CD4-positive, alpha-beta T cell treated with Interleukin-6 at 100 ng/mL for 8 hours (primary cell): ENCODE data around the gene PDLIM7.
"Not testable (repeated sequence)": the region's sequence is repeated elsewhere in the genome, so short reads cannot be mapped to it uniquely, and the experiment has no call there.

Source experiments
- DNase-seq: peaks from one replicate; pipeline ENCODE4 v3.0.0-alpha.2; 2020; ENCODE audit warnings: mixed read lengths, low spot score

Gene PDLIM7

DNA sequence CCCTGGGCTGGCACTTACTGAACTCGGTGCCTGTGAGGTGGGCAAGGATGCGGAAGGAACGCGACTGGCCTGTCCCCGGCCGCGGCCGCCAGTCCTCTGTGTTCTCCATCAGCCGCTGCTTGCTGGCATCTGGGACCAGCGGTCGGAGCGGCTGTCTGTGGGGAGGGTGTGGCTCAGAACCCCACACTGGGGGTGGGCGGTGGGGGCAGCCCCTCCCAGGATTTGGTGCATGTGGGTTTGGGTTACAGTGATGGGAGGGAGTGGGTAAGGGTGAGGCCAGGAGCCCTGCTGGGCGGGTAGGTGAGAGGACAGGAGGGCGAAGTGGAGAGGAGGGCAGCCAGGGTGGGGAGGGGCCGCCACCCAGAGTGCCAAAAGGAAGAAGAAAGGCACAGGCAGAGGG, 6.4 kb downstream of the PDLIM7 start:
- no peak for DNase-seq

DNA sequence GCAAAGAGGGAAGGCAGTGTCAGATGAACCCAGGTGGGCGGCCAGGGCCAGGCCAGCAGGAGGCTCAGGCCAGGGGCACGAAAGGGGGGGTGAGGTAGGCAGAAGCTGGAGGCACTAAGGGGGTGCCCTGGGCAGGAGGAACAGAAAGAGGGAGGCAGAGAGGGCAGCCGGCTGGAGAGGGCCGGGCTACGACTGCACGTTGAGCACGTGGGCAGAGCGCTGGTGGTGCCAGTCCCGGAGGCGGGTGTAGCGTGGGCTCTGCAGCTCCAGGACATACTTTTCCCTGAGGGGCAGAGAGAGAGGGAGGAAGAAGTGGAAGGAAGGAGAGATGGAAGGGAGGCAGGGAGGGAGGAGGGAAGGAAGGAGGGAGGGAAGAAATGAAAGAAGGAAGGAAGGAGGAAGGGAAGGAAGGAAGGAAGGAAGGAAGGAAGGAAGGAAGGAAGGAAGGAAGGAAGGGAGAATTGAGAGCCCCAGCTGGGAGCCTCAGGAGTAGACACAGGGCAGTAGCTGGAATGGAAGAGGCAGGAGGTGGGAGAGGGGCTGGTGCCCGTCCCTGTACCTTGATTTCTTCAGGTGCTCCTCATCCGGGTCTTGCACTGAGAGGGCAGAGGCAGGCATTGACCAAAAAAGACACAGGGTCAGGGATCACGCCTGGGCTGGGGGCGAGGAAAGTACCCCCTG, 7.0 kb downstream of the PDLIM7 start:
- DNase-seq: no peak

GRCh38 chr5:177489119-177489716, 8.2 kb downstream of the PDLIM7 start:
- DNase-seq: no peak

GRCh38 chr5:177487975-177488374, 9.4 kb downstream of the PDLIM7 start:
- DNase-seq: no peak

GRCh38 chr5:177487144-177487543, 10.3 kb downstream of the PDLIM7 start:
- DNase-seq: no peak

GRCh38 chr5:177486256-177486655, 11.1 kb downstream of the PDLIM7 start:
- DNase-seq: no peak

DNA sequence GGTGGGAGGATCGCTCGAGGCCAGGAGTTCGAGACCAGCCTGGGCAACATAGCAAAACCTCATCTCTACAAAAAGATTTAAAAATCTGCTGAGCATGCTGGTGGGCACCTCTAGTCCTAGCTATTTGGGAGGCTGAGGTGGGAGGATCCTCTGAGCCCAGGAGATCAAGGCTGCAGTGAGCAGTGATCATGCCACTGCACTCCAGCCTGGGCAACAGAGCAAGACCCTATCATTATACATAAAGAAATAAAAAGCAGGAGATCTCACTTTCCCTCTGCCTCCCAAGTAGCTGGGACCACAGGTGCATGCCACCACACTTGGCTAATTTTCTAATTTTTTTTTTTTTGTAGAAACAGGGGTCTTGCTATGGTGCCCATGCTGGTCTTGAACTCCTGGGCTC, 11.7 kb downstream of the PDLIM7 start:
- not testable (repeated sequence) for DNase-seq

DNA sequence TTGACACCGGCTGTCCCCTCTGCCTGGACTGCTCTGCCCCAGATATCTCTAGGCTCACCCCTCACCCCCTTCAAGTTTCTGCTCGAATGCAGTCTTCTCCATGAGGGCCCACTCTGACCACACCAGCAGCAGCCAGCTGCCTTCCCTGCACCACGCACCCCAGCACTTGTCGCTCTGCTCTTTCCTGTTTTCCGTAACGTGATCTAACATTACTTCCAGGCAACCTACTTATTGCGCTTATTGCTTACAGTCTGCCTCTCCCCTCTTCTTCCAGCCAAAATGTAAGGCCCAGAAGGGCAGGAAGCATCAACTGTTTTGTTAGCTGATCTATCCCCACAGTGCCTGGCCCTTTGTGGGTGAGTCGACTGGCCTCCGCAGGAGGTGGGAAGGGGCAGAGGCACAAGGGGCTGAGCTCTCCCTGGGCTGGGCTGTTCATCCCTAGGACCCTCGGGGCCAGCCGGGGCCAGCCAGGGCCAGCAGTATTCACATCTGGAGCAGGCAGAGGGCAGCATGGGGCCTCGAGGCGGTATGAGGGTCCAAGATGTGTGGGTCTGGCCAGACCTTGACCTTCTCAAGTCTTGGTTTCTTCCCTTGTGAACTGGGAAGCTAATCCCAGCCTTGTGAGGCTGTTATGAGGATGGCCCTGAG, 12.4 kb downstream of the PDLIM7 start:
- no peak for DNase-seq

GRCh38 chr5:177483994-177484901, 13.2 kb downstream of the PDLIM7 start:
- DNase-seq: no peak

- no peak for DNase-seq
Observed at GRCh38 chr5:177483042-177483441, 14.4 kb downstream of the PDLIM7 start.

DNA sequence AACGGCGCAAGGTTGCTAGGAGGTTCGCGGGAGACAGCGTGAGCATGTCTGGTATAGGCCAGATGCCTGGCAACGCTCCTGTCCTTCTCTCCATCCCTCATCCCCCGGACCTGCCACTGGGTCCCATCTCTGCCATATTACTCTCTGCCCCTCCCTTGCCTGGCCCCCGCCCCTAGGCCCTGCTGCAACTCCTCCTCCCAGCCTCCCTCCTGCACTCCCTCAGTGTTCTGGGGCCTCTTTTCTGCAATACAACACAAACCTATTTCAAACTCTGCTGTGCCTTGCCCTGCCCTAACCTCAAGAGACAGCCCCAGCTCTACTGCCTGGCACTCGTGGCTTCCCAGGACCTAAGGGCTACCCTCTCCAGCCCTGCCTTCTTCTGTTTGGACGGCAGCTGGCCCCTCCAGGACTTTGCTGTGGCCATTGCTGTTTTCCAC, 15.0 kb downstream of the PDLIM7 start:
- DNase-seq: no peak

- DNase-seq: no peak
Observed at GRCh38 chr5:177479774-177480173, 17.6 kb downstream of the PDLIM7 start.

- DNase-seq: peak; percentile 25
Observed at GRCh38 chr5:177478711-177479646, 18.4 kb downstream of the PDLIM7 start.

- DNase-seq: no peak
Observed at GRCh38 chr5:177477701-177478477, 19.5 kb downstream of the PDLIM7 start.

DNA sequence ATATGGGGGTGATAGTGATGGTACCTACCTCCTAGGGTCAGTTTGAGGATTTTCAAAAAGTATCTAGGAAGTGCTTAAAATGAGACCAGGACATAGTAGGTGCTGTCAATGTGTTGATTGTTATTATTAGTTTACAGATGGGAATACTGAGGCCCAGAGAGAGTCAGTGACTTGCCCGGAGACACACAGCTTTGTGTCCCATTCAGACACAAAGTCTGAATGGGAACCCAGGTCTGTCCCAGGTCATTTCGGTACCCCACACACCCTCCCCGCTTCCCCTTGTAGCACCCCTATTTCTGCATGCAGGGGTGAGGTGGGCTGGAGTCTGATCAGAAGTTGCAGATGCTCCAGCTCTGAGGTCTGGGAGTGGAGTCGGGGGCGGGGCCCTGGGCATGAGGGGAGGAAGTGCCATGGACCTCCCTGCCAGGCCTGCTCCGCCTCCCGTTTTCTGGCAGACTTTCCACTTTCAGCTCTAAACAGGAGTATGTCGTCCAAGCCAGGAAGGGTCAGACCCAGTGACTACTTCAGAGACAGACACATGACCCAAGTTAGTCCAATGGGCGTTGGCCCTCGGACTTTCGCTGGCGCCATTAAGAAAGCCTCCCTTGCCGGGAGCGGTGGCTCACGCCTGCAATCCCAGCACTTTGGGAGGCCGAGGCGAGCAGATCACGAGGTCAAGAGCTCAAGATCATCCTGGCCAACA, 20.7 kb downstream of the PDLIM7 start:
- no peak for DNase-seq

DNA sequence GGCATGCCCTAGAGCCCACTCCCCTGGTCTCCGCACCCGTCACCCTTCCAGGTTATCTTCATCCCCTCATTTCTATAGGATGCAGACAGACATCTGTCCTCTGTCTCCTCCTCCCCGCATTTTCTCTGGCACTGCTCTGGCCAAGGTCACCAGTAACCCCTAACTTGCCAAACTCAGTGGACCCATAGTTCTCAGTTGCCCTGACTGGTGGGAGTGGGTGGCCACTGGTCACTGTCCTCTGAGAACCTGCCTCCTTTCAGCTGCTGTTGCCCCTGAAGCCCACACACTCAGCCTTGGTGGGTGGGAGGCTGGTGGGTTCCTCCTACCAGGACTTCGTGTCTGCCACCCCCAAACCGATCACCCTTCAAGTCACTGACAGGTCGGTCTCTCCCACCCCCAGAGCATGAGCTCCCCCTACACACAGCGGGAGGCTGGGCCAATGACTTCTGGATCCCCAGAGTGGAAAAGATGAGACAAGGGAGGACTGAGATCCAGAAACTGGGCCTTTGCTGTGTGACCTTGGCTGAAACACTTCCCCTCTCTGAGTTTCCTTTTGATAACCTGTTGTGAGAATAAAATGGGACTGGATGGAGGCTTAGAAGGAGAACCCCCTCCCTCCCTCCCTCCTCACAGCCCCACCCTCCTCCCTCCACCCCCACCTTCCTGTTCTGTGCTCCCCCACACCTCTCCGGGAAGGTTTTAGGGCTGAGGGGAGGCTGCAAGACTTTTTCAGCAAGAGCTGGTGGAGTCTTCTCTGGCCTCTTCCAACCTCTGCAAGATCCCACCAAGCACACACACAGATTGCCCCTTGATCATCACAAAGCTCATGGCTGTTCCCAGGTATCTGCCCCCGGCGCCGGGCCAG, 21.6 kb downstream of the PDLIM7 start:
- no peak for DNase-seq

- no peak for DNase-seq
Observed at GRCh38 chr5:177474846-177475562, 22.4 kb downstream of the PDLIM7 start.

DNA sequence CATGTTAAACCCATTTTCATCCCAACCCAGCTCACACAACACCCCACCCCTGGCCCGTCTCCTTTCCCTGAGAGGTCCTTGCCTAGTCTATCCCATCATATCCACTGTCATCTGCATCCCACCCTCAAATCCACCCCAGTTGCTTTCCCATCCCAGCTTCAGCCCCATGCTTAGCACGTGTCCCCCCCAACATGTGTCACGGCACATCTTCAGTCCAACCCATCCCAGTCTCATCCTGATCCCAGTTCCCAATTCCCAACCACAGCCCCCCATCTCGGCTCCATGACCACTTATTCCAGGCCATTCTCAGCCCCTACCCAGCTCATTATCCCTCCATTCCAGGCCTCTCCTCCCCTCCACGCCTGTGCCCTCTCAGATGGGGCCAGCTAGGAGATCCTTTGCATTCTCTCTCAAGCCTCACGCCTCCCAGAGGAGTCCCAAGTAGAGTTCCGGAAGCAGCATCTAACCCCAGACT, 23.4 kb downstream of the PDLIM7 start:
- DNase-seq: no peak
